RKO (cell line): ENCODE data around the gene ENOPH1.
"Not testable (repeated sequence)": the region's sequence is repeated elsewhere in the genome, so short reads cannot be mapped to it uniquely, and the experiment has no call there.

ENCODE experiments used
- DNase-seq: peaks from one replicate; pipeline ENCODE4 v3.0.0-alpha.2; 2016; ENCODE audit warnings: low spot score

ENOPH1 gene

DNA sequence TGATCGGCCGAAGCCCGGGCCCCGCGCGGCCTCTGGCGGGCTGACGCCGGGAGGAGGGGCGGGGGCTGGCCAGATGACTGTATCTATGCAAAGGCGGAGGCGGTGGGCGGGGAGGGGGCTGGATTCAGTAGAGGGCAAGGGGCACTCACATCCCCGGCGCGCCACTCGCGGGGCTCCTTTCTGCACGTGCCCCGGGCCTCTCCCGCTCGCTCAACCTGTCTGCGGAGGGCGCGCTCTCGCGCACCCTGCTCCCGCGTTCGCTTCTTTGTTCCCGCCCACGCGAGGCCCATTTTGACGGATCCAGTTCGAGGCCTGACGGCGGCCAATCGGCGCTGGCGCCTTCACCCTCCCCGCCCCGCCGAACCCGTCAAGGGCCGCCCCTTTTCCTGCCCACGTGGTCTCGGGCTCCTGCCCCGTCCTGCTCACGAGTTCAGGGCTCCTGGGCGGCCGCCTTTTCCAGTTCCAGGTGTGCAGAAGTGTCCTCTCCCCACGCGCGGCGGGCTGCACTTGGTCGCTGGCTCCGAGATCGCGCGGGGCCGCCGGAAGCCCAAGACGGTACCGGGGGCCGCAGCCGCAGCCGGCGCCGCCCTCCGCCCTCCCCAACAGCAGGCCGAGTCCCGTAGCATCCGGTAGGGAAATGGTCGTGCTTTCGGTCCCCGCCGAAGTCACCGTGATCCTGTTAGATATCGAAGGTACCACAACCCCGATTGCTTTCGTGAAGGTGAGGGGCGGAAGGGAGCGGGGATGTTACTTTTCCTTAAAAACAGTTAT is at the start of gene ENOPH1, which contains the start of gene HNRNPDL:
TSS of gene ENOPH1 (plus strand) at position 398 of the 771 bp plus-strand sequence. CDS start at position 638, 240 bp downstream.
TSS of gene HNRNPDL (minus strand) at position 270 of the 771 bp plus-strand sequence. CDS start 772 bp downstream, outside the sequence.
- peak; percentile 97 for DNase-seq

DNA sequence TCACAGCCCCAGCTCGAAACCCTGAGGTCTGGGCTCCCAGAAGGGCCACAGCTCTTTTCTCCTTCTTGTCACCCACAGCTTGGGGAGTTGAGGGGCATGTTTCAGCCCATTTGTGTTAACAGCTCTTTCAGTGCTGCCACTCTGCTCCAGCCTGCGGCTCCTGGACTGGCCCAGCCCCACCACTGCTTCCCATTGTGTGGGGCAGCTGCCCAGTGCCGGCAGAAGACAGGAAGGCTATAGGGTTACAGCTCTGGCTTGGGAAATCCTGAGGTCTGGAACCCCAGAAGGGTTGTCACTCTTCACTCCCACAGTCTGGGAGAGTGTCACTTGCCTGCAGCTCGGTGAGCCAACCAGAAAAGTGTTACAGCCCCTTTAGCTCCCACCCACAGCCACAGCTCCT is 49.6 kb upstream of the ENOPH1 start:
- DNase-seq: no peak

DNA sequence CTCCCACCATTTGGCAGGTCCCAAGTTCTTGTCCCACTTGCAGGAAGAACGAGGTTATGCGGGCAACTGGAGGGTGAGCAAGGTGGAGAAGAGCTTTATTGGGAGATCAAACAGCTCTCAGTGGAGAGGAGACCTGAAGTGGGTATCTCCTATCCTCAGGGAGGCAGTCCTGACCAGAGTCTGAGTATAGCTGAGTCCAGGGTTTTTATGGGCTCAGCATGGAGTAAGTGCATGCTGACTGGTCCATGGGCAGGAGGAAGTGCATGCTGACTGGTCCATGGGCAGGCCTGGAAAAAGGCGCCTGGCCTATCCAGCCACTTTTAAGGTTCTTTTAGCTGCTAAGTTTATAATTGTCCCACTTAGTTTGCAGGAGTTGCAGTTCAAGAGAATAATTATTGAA is 49.2 kb upstream of the ENOPH1 start:
- no peak for DNase-seq

DNA sequence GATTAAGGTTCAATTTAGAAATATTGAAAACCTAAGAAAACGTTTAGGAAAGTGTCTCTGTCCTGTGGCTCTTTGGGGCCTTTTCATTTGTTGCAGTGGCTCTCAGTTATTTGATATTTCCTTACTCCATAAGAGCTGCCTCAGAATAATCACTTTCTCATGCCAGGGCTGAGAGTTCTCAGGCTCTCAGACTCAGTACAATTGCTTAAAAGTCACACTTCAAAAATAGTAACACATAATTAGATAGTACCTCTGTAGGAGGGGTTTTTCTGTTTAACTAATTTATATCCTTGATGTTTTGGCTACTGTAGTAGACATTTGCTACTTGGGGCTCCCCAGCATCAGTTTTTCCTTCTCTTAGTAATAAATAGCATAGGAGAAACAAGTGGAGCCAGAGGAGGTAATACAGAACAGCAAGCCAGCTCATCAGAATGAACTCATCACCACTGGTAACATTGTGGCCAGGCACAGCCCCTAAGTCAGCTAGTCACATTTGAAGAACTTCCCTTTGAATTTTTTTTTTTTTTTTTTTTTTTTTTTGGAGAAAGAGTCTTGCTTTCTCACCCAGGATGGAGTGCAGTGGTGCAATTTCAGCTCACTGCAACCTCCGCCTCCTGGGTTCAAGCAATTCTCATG is 48.6 kb upstream of the ENOPH1 start:
- DNase-seq: peak; percentile 43

DNA sequence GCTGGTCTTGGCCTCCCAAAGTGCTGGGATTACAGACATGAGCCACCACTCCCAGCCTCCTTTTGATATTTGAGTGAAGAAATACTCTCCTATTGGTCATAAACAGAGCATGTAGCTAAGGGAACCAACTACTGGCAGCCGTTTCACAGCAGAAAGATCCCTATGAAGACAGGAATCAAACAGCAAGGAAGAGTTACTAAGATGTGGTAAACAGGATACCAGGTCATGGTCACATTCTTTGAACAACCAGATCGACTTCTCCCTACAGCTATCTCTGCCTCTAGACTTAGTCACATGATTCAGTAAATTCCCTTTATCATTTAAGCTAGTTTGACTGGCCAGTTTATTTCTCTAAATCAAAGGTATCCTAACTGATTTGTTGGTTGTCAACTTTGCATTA is 47.6 kb upstream of the ENOPH1 start:
- no peak for DNase-seq

DNA sequence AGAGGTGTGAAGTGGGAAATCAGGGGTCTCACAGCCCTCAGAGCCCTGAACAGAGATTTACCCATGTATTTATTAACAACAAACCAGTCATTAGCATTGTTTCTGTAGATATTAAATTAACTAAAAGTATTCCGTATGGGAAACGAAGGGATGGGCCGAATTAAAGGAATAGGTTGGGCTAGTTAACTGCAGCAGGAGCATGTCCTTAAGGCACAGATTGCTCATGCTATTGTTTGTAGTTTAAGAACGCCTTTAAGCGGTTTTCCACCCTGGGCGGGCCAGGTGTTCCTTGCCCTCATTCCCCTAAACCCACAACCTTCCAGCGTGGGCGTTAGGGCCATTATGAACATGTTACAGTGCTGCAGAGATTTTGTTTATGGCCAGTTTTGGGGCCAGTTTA is 44.1 kb upstream of the ENOPH1 start:
- not testable (repeated sequence) for DNase-seq

DNA sequence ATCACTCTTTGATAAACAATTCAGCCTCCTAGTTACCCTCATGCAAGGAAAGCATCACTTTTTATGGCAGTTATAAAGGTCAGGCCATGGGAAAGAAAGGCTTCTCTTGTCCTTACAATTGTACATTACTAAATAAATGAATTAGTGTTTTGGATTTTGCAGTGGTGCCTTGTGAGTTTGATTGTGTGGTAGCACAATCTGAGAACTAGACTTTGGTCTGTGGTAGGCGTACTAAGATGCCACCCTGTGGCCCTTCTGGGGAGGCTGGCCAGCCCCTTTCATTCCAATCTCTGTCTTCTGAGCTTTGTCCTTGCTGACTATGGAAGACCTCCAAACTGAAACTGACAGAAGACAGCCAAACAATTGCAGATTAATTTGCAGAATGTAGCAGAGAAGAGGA is 42.0 kb upstream of the ENOPH1 start:
- no peak for DNase-seq

DNA sequence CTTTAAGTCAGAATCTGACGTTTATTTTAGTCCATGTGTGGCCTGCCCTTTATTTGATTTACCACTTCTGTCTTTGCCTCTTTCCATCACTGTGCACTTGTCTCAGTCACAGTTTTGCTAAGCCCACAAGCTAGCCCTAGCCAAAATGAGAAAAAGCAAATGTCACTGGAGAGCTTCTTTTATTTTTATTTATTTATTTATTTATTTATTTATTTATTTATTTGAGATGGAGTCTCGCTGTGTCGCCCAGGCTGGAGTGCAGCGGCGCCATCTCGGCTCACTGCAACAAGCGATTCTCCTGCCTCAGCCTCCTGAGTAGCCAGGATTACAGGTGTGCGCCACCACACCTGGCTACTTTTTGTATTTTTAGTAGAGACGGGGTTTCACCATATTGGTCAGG is 40.3 kb upstream of the ENOPH1 start:
- not testable (repeated sequence) for DNase-seq

DNA sequence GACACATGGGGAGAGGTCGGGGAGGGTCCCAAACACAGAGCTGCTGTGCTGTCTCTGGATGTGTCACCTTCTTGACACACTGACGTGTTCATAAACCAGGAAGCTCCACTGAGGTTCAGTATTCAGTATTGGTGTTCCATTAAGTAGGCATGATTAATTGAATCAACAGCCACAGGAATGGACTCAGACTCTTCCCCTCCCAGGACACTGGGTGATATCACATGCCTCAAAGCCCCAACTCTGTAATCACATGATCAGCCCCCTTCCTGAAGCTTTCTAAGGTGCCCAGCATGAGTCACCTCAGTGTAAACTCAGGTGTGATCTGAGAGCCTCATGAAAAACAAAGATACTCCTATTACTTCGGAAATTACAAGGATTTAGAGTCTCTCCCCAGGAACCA is 35.5 kb upstream of the ENOPH1 start:
- DNase-seq: no peak

DNA sequence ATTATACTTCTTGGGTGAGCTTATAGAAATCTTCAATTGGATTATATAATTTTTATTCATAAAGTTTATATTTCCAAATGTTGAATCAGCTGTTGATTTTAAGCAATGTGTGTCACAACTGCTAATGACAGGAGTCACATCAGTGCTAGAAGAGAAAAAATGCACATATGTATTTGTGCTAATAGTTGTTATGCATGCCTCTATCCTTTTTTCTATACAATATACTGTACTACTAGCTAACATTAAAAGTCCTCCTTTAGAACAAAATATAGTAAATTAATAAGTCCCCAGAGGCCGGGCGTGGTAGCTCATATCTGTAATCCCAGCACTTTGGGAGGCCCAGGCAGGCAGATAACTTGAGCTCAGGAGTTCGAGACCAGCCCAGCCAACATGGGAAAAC is 32.9 kb upstream of the ENOPH1 start:
- no peak for DNase-seq

DNA sequence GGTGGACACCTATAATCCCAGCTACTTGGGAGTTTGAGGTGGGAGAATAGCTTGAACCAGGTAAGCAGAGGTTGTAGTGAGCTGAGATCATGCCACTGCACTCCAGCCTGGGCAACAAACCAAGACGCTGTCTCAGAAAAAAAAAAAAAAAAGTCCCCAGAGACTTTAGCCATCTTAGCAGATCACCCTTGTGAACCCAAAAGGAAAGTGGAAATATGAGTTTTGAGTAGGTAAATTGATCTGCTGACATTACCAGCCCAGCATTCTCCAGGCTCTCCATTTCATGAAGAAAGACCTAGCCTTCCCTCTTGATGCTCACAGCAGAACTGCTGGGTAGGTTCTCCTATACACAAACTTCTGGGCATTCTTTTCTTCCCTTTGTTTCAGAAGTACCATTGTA is 32.1 kb upstream of the ENOPH1 start:
- no peak for DNase-seq

DNA sequence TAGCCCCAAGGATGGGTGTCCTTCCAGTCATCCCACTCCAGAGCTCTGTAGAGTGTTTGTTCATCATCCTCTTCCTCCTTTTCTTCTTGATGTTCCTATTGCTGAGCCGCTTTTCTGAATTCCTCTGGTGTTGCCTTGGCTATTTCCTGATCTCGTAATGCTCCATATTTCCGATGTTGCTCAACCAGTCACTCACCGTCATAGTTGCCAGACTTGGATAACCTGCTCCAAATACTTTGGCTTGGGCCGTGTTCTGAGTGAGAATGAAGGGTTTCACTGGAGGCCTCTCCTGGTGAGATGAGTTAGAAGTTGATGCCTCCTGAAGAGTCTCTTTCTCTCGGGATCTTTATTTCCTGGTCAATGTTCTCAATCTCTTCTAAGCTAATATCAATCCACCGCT is 28.8 kb upstream of the ENOPH1 start:
- no peak for DNase-seq

DNA sequence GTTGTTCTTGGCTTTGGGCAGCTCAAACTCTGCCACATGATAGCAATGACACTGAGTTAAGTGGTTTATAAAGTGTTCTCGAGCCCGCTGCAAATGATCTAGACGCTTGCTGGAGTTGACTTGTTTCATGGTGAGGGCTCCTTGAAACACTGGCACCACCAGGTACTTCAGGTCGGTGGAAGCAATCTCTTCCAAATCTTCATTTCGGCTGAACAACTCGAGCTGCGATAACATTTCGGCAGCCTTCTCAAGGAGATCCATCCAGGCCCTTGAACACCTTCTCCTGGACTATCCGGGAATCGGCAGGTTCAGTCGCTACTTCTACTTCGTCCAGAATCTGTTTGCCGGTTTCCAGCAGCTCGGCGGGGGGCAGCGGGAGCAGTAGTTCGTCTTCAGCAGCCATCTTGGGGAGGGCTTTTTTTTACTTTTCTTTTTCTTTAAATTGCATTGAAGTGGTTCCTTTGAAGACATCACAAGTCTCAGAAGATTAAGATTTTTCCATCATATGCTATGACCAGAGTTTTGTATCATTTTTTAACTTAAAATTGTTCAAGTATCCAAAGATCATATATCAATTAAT is 28.1 kb upstream of the ENOPH1 start:
- no peak for DNase-seq

DNA sequence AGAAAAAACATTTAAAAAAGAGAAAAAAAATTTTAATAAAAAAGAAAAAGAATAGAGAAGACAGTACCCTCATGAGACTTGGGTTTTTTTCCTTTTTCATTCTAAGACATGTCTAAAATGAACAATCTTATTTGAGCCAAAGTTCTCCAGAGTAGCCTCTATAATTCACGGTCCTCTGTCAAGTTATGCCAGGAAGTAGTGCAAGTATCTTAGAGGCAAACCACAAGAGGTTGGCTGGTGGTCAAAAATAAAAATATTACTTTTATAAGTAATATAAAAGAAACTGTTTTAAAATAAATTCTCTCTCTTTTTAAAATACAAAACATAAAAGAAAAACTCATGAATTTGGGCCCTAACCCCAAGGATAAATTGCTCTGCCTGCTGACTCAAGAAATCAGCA is 26.7 kb upstream of the ENOPH1 start:
- DNase-seq: no peak

DNA sequence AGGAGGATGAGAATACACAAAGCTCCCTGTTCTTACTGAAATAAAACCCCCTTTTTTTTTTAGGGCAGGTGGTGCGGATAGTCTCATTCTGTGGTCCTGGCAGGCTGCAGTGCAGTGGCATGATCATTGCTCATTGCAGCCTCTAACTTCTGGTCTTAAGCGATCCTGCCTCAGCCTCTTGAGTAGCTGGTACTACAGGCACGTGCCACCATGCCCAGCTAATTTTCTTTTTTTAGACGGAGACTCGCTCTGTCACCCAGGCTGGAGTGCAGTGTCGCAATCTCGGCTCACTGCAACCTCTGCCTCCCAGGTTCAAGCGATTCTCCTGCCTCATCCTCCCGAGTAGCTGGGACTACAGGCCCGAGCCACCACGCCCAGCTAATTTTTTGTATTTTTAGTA is 15.3 kb upstream of the ENOPH1 start:
- not testable (repeated sequence) for DNase-seq

DNA sequence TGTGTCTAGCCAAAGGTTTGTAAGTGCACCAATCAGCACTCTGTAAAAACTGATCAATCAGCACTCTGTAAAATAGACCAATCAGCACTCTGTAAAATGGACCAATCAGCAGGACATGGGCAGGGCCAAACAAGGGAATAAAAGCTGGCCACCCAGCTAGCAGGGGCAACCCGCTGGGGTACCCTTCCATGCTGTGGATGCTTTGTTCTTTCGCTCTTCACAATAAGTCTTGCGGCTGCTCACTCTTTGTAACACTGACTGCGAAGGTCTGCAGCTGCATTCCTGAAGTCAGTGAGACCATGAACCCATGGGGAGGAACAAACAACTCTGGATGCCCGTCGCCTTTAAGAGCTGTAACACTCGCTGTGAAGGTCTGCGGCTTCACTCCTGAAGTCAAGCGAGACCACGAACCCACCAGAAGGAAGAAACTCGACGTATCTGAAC is 14.4 kb upstream of the ENOPH1 start:
- no peak for DNase-seq

DNA sequence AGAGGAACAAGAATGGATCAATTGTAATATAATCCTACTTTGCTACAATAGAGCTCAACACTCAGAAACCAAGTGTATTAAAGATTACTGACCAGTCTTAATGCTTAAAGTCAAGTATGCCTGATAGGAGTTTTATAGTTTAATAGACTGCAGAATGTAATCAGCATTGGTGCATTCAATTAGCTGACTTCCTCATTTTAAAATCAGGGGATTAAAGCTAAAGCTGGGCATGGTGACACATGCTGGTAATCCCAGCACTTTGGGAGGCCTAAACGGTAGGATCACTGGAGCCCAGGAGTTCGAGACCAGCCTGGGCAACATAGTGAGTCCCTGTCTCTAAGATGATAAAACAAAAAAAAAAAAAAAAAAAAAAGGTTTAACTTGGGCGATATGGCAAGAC is 10.9 kb upstream of the ENOPH1 start:
- DNase-seq: no peak

DNA sequence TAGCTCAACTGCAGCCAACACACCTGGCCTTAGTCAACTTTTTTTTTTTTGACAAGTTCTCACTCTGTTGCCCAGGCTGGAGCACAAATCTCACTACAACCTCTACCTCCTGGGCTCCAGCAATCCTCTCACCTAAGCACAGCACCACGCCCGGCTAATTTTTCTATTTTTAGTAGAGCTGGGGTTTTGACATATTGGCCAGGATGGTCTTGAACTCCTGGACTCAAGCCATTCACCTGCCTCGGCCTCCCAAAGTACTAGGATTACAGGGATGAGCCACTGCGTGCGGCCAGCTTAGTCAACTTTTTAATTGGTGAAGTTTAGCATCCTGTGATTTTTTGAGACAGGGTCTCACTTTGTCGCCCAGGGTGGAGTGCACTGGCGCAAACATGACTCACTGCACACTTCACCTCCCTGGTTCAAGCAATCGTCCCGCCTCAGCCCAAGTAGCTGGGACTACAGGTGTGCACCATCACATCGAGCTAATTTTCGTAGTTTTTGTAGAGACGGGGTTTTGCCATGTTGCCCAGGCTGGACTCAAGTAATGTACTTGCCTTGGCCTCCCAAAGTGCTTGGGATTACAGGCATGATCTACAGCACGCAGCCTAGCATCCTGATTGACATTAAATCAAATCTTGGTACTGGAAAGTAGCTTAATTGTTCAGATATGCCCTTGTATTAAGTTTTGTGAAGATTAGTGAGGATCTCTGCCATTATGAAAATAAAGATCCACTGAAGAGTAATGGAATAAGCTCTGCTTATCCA is 8.4 kb upstream of the ENOPH1 start:
- no peak for DNase-seq

DNA sequence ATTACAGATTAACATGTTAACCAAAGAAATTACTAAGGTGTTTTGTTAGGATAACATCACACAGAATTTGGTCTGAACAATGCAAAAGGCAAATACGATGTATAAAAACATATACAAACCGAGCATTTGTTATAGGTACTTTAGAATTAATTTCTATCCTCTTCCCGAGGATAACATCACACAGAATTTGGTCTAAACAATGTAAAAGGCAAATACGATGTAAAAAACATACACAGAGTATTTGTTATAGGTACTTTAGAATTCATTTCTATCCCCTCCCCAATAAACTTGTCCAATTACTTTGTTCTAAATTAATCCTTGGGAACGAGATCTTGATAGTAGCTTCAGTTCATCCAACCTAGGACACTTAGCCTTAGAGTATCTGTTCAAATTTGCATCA is 7.8 kb upstream of the ENOPH1 start:
- no peak for DNase-seq

DNA sequence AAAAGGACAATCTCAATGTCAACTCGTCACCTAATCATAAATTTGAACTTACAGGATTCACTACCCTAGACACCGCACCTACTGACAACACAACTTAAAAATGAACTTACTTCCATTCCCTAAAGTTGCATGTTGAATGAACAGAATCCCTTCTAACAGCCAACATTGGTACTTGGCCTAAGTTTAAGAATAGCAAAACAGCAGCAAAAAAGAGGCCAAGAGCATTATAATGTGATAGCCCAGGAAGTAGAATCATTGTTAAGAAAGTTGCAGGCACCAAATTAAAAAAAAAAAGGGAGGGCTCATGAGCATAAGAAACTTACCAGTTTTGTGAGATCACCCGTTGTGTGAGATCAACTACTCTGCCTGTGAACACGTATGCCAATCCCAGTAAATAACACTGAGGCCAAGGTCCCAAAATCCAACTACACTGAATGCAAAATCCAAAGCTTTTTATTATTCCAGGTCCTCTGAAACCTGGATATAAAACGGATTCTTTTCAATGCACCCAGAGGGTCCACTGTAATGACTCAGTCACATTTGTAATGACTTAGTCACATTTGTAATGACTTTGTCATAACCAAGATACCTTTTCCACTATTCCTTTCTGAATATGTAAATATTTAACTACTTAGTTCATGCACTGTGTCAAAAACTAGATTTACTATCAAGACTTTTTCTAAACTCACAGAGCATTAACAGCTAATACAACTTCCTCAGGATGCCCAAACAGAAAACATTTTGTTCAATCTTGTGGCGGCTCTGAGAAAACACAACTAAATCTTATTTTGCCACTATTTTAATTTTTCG is 6.9 kb upstream of the ENOPH1 start:
- DNase-seq: peak; percentile 90

DNA sequence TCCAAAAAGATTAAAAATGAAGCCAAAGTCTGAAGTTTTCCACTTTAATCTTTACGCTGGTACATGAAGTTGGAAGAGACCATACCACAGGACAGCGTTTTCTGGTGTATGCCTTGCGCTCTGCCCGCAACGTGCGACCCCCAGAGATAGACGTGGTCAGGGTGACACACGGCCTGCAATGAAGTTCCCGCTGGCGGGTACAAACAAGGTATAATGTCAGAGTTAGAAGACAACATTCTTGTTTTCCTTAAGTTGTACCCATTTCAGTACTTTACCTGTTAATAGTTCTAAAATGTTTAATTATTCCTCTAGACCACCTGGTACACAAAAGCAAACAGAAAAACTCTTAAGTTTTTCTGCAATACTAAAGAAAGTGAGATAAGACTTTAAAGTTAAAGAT is 4.9 kb upstream of the ENOPH1 start:
- no peak for DNase-seq

DNA sequence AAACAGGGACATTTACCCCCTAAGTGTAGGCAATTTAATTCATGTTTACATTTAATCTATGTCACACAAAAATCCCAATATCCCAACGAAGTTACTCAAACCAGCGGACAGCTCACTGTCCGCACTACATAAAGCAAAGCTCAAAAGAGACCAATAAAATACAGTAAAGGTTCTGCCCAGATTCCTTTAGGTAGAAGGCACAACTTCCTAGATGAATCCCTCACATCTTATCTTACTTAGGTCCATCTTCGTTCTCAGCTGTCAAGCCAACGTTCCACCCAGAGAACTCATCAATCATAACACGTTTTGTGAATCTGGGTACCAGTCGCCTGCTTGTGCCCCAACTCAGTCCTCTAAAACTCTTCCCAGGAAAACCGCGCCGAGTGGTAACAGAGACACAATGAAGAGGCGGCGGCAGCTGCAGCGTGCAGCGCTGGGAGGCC is 1.8 kb upstream of the ENOPH1 start:
- peak; percentile 83 for DNase-seq
